Progenitor cell of endocrine pancreas (in vitro differentiated cells): Measurements from ENCODE around the gene GOLGA6C. TPM values are rescaled to one million over a fixed set of nuclear protein-coding genes. Genes with fewer than 3 reads are reported as not detected.
"Not testable (repeated sequence)": the region's sequence is repeated elsewhere in the genome, so short reads cannot be mapped to it uniquely, and the experiment has no call there.

ENCODE experiments used
- DNase-seq: peaks from one replicate; pipeline ENCODE4 v3.0.0; 2021; ENCODE audit warnings: low spot score; ENCODE audit not compliant: unreplicated experiment
- H3K27ac Mint-ChIP-seq: 2 replicates; pipeline ENCODE4 v1.8.0; 2021; ENCODE audit warnings: mild to moderate bottlenecking, moderate library complexity, mixed read lengths
- H3K27me3 Mint-ChIP-seq: 2 replicates; pipeline ENCODE4 v1.8.0; 2021; ENCODE audit warnings: mixed read lengths
- H3K36me3 Mint-ChIP-seq: 2 replicates; pipeline ENCODE4 v1.8.0; 2022; ENCODE audit warnings: mixed read lengths; ENCODE audit not compliant: insufficient read depth
- H3K4me1 Mint-ChIP-seq: 2 replicates; pipeline ENCODE4 v1.8.0; 2021; ENCODE audit warnings: low read depth, mixed read lengths
- H3K4me3 Mint-ChIP-seq: 2 replicates; pipeline ENCODE4 v1.8.0; 2021; ENCODE audit warnings: low read depth, mild to moderate bottlenecking, moderate library complexity, mixed read lengths
- H3K9me3 Mint-ChIP-seq: 2 replicates; pipeline ENCODE4 v1.8.0; 2021; ENCODE audit warnings: low read depth, mixed read lengths
- long read RNA-seq: library from polyadenylated mRNA; unstranded; transcript quantifications from one replicate; pipeline ENCODE4 v2.0.0, GENCODE V29; 2020
- total RNA-seq: library from RNA; stranded (reverse); gene quantifications from 2 replicates; pipeline ENCODE4 v1.2.1, GENCODE V29; 2021
- TF ChIP-seq, protein P1 (sequence below): fragments of 200-600 bp; sonication (generic); IDR thresholded peaks from one replicate; pipeline ENCODE4 v1.5.0; 2021; ENCODE audit warnings: antibody characterized with exemption, mild to moderate bottlenecking; ENCODE audit not compliant: unreplicated experiment

Gene GOLGA6C
- total RNA-seq: not detected in 2 replicates
- long read RNA-seq: 0 reads

GRCh38 chr15:75258034-75258433 is at the start of gene GOLGA6C:
GOLGA6C (plus strand) TSS chr15:75258334; CDS start chr15:75258599, 265 bp downstream.
- not testable (repeated sequence) for H3K27me3 Mint-ChIP-seq, DNase-seq, H3K4me1 Mint-ChIP-seq, H3K9me3 Mint-ChIP-seq, H3K27ac Mint-ChIP-seq, H3K36me3 Mint-ChIP-seq, H3K4me3 Mint-ChIP-seq

DNA sequence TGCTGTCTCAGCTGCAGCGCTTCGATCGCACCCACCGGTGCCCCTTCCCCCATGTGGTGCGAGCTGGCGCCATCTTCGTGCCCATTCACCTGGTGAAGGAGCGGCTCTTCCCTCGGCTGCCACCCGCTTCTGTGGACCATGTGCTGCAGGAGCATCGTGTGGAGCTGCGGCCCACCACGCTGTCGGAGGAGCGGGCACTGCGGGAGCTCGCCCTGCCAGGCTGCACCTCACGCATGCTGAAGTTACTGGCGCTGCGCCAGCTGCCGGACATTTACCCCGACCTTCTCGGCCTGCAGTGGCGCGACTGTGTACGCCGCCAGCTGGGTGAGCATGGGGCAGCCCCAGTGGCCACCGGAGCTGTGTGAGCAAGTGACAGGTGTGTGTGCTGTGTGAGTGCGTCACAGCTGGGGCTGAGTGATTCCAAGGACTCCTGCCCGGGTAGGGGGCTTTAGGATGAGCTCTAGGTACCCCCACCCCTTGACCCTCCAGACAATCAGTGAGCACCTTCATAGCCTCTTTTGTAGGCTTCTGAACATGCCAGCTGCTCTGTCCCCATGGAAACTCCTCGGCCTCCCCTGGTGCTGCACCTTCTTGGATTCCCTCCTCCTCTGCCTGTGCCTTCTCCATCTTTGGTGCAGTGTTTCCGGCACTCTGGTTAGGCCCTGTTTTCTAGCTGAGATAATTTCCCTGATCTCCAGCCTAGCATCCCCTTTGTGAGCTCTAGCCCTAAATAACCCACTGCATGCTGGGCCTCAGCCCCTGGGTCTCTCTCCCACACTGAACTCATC is 49.4 kb upstream of the GOLGA6C start:
- H3K9me3 Mint-ChIP-seq: no peaks in the 10 kb centered on the region
- H3K36me3 Mint-ChIP-seq: peaks cover 12% of the 10 kb centered on the region
- DNase-seq: no peak
- no peaks in the 10 kb centered on the region for H3K27me3 Mint-ChIP-seq
- H3K27ac Mint-ChIP-seq: no peak overlapping the region
- peaks cover 19% of the 10 kb centered on the region for H3K4me1 Mint-ChIP-seq
- TF ChIP-seq, protein P1, sequence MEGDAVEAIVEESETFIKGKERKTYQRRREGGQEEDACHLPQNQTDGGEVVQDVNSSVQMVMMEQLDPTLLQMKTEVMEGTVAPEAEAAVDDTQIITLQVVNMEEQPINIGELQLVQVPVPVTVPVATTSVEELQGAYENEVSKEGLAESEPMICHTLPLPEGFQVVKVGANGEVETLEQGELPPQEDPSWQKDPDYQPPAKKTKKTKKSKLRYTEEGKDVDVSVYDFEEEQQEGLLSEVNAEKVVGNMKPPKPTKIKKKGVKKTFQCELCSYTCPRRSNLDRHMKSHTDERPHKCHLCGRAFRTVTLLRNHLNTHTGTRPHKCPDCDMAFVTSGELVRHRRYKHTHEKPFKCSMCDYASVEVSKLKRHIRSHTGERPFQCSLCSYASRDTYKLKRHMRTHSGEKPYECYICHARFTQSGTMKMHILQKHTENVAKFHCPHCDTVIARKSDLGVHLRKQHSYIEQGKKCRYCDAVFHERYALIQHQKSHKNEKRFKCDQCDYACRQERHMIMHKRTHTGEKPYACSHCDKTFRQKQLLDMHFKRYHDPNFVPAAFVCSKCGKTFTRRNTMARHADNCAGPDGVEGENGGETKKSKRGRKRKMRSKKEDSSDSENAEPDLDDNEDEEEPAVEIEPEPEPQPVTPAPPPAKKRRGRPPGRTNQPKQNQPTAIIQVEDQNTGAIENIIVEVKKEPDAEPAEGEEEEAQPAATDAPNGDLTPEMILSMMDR: no peak
- H3K4me3 Mint-ChIP-seq: no peak overlapping the region

GRCh38 chr15:75209289-75209676 is 48.9 kb upstream of the GOLGA6C start:
- Mint-ChIP-seq H3K4me3 (no peak overlapping the region), H3K27ac (peak overlapping the region; percentile 73), H3K27me3 (no peaks in the 10 kb centered on the region), H3K36me3 (peaks cover 12% of the 10 kb centered on the region), H3K9me3 (no peaks in the 10 kb centered on the region), H3K4me1 (peaks cover 15% of the 10 kb centered on the region)
- DNase-seq: no peak
- TF ChIP-seq, protein P1: no peak

GRCh38 chr15:75210811-75211230 is 47.3 kb upstream of the GOLGA6C start:
- Mint-ChIP-seq H3K27ac (no peak overlapping the region), H3K4me3 (no peak overlapping the region), H3K36me3 (peaks cover 11% of the 10 kb centered on the region), H3K9me3 (no peaks in the 10 kb centered on the region), H3K4me1 (peaks cover 4% of the 10 kb centered on the region), H3K27me3 (no peaks in the 10 kb centered on the region)
- TF ChIP-seq, protein P1: no peak
- no peak for DNase-seq

- TF ChIP-seq, protein P1: no peak
- DNase-seq: no peak
- Mint-ChIP-seq H3K4me3 (no peak overlapping the region), H3K27ac (no peak overlapping the region), H3K36me3 (peaks cover 11% of the 10 kb centered on the region), H3K27me3 (no peaks in the 10 kb centered on the region), H3K4me1 (peaks cover 4% of the 10 kb centered on the region), H3K9me3 (no peaks in the 10 kb centered on the region)
Measured at GRCh38 chr15:75211436-75212199, 46.5 kb upstream of the GOLGA6C start.
